KBM-7 (cell line): ENCODE results near the gene SH3YL1.
A peak's percentile ranks its signal among the peaks of the same experiment; 100 is the strongest.

Experiments
- DNase-seq: peaks from one replicate; pipeline ENCODE4 v3.0.0-alpha.2; 2015
- in situ Hi-C: fragments of 300-500 bp; cut with MboI; formaldehyde crosslinking; loops from 2 replicates; pipeline ENCODE4 v1.14.3; 2020; ENCODE audit warnings: low sequenced_read_pairs, low pct_unique_long_range_greater_than_20kb, mixed read lengths

SH3YL1 gene

DNA sequence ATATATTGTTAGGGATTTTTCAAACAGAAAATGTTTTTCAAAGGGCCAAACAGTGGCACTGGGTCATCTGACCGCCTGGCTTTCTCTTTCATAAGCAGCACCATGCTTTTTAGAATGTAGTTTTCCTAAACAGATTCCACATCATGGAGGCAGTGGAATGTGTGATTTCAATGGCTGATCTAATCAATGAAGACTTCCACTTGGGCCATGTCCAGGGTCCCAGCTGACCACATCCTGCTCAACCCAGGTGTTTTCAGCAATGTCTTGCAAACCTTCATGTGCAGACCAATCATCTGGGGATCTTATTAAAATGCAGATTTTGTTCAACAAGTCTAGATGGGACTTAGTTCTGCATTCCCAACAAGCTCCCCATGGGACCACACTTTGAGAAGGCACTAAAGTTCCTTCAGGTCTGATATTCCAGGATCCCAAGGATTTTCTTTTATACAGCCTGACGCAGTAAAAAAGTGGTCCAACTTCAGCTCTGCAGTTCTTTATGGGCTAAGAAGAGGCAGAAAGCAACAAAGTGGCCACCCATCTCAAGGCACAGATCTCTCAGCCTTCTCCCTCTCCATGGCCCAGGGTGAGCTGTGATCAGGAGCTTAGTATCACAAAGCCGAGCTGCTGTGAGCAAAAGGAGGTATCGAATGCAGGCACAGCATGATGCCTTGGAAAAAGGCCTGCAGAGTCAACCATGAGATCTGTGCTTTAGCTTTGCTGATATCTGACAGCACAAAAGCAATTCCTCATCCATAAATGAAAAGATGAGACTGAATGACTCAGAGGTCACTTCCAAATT lies 20.4 kb upstream of the SH3YL1 start:
- in situ Hi-C loops: no loop called here
- no peak for DNase-seq

- DNase-seq: no peak
- in situ Hi-C loops: no loop called here
Observed at GRCh38 chr2:282371-283263, 18.8 kb upstream of the SH3YL1 start.

- no peak for DNase-seq
- in situ Hi-C loops: no loop called here
Observed at GRCh38 chr2:281381-281780, 17.5 kb upstream of the SH3YL1 start.

DNA sequence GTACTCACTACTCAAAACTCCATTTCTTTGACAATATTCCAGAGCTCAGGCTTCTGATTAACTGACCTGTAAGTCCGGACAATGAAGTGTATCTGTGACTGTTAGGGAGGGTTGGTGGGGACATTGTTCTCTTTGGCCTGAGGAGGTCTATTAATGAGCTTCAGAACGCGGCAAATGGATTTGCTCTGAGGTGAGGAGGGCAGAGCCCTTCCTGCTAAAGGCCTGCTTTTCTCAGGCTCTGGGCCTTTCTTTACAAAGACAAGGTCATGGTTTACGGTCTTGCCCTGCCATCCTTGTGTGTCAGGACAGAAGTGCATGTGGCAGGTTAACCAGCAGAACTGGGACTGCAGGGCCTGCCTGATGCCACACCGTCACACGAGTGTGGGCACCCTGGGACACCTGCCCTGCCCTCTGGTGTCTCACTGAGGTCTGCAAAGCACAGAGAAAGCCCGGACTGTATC lies 16.8 kb upstream of the SH3YL1 start:
- DNase-seq: no peak
- in situ Hi-C loops: no loop called here

GRCh38 chr2:279956-280649 lies 16.3 kb upstream of the SH3YL1 start:
- in situ Hi-C loops: no loop called here
- DNase-seq: no peak

DNA sequence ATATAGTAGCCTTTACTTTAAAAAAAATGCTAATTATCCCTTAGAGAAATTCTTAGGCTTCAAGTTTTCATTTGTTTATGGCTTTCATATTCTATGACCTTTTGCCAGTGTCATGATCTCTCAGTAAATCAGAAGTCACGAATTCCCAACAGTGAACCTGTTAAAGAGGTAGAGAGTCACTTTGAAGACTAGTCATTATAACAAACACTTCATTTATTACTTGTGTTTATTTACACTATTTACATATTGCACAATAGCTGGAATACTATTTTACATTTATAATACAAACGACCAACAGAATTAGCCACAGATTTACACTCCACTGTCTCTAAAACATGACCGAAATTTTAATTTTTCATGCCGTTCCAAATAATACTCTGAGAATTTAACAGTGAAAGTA lies 15.5 kb upstream of the SH3YL1 start:
- in situ Hi-C loops: no loop called here
- DNase-seq: no peak

- no peak for DNase-seq
- in situ Hi-C loops: no loop called here
Observed at GRCh38 chr2:278927-279320, 15.1 kb upstream of the SH3YL1 start.

DNA sequence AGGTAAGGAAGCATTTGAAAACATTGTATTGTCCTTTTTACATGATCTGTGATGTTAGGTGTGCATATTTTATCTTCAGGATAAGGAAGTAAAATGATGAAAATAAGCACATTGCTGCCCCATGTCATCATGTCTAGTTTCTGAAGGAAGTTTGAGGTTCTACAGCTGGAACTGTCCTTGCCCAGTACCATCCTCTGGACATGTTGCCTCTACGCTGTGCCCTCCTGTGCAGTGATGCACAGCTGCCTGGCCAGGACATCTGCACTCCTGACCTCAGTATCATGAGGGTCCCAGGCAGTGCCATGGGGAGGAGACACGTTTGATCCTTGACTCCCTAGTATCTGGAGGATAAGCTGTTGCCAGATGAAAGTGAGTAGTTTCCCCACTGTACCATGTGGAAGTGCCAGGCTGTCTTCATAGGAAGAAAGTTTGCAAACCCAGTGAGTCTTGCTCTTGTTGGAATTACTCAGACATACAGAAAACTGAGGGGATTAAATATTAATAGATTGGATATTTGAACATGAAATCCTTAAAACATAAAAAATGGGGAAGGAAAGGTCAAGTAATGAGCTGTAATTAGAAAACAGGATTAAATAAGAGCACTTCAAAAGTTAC lies 14.6 kb upstream of the SH3YL1 start:
- in situ Hi-C loops: no loop called here
- no peak for DNase-seq

DNA sequence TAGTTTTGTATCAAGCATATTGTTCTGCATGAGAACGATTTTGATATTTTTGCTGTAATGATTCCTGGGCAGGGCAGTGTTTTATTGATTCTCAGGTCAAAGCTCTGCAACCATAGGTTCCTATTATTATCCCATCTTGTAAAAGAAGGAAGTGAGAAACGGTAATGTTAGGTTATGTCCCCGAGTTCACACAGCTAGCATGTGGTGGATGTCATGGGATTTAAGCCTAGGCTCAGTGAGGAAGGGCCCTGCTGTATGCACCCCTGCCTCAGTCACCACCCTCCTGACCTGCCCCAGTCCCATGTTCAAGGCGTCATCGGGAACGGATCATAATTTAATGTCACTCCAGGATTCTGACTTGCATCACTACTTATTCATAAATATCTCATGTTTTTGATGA lies 11.6 kb upstream of the SH3YL1 start:
- DNase-seq: peak; percentile 35
- in situ Hi-C loops: no loop called here

DNA sequence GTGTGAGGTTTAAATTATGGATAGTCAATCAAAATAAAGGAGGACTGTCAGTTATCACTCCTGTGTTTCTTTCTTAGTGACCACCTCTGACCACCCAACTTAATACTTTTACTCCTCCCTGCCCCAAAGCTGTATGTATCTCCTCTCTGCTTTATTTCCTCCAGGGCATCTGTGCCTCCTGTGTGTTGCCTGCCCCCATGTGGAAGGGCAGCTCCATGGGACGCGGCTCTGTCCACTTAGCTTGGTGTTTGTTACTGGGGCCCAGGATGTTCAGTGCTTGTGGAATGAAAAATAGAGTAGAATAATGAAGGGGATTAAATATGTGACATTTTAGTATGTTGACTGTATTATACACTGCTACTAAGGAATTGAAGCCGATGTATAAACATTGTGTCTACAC lies 10.7 kb upstream of the SH3YL1 start:
- in situ Hi-C loops: no loop called here

GRCh38 chr2:273333-273732 lies 9.5 kb upstream of the SH3YL1 start:
- in situ Hi-C loops: no loop called here
- no peak for DNase-seq

More for the DNA sequence above, 10.7 kb upstream of the SH3YL1 start:
- DNase-seq: peak; percentile 32

- in situ Hi-C loops: no loop called here
- DNase-seq: no peak
Observed at GRCh38 chr2:271917-272316, 8.1 kb upstream of the SH3YL1 start.

GRCh38 chr2:270861-271260 lies 7.0 kb upstream of the SH3YL1 start:
- in situ Hi-C loops: no loop called here
- no peak for DNase-seq

GRCh38 chr2:269356-270030 lies 5.7 kb upstream of the SH3YL1 start:
- peak; percentile 31 for DNase-seq
- in situ Hi-C loops: no loop called here

DNA sequence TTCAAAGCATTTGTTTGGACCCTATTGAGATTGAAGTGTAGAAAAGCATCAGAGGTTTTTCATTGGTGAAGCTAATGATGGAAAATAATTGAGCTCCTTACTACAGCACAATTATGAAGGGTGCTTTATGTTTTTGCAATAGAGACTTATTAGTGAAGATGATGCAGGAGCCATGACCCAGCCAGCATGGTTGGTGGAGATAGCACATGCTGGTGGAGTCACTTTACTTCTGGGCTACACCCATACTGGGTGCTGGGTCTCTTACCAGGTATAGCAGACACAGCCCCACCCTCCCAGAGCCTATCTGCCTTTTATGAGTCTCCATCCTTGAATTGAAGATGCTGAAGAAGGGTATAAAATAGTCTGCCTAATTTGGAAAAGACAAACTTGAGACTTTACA lies 4.5 kb upstream of the SH3YL1 start:
- in situ Hi-C loops: no loop called here

GRCh38 chr2:264493-265468 lies 949 bp upstream of the SH3YL1 start, which contains the start of gene ACP1:
TSS of gene ACP1 (plus strand) at chr2:264947. CDS start at chr2:264965, 18 bp downstream.
- DNase-seq: peak; percentile 92
- in situ Hi-C loops: no loop called here

More for the DNA sequence above, 4.5 kb upstream of the SH3YL1 start:
- DNase-seq: no peak

GRCh38 chr2:263022-263738 lies 652 bp downstream of the SH3YL1 start:
- in situ Hi-C loops: no loop called here
- DNase-seq: no peak
